K562 (cell line): ENCODE measurements around the gene DPP8. TPM values are rescaled to one million over a fixed set of nuclear protein-coding genes. Genes with fewer than 3 reads are reported as not detected.
A peak's percentile ranks its signal among the peaks of the same experiment; 100 is the strongest.

Experiments used
- CREBBP ChIP-seq: IDR thresholded peaks from one replicate; pipeline ENCODE4 v1.6.1; 2012; ENCODE audit warnings: low read depth, mild to moderate bottlenecking, control low read depth, inconsistent platforms, low read length
- CTBP1 ChIP-seq: fragments of 450-650 bp; IDR thresholded peaks from 2 replicates; pipeline ENCODE4 v1.6.1; 2016; ENCODE audit warnings: borderline replicate concordance
- DACH1 ChIP-seq: fragments of 450-650 bp; IDR thresholded peaks from 2 replicates; pipeline ENCODE4 v1.6.1; 2018; ENCODE audit not compliant: partially characterized antibody
- EGR1 ChIP-seq: fragments of 450-650 bp; conservative IDR thresholded peaks from 2 replicates; pipeline ENCODE4 v1.6.1; 2017; ENCODE audit warnings: mild to moderate bottlenecking
- HLTF ChIP-seq: fragments of 450-650 bp; IDR thresholded peaks from 2 replicates; pipeline ENCODE4 v1.6.1; 2016
- NFXL1 ChIP-seq: fragments of 450-650 bp; formaldehyde crosslinking; IDR thresholded peaks from 2 replicates; pipeline ENCODE4 v1.4.0; 2021; ENCODE audit warnings: mild to moderate bottlenecking
- NRF1 ChIP-seq, 2 experiments: fragments of 450-650 bp; IDR thresholded peaks in 1 of 2; conservative IDR thresholded peaks in 1 of 2; 2 replicates each; pipeline ENCODE4 v1.6.1; 2014; ENCODE audit warnings: mild to moderate bottlenecking in 2 of 2
- PYGO2 ChIP-seq: fragments of 450-650 bp; IDR thresholded peaks from 2 replicates; pipeline ENCODE4 v1.6.1; 2016; ENCODE audit warnings: mild to moderate bottlenecking, missing genetic modification characterization, moderate library complexity, missing compliant biosample characterization
- RBM14 ChIP-seq: fragments of 200-400 bp; formaldehyde crosslinking; IDR thresholded peaks from 2 replicates; pipeline ENCODE4 v1.6.1; 2018; ENCODE audit warnings: low read depth, mild to moderate bottlenecking, low read length, moderate library complexity, borderline replicate concordance; ENCODE audit not compliant: insufficient read depth
- SIX5 ChIP-seq, 2 experiments: IDR thresholded peaks; 2 replicates each; pipeline ENCODE4 v1.6.1; 2011; ENCODE audit warnings: low read length in 2 of 2, borderline replicate concordance in 1 of 2, low read depth in 1 of 2, mild to moderate bottlenecking in 1 of 2, moderate library complexity in 1 of 2; ENCODE audit not compliant: insufficient read depth in 1 of 2
- TEAD1 ChIP-seq, 2 experiments: fragments of 450-650 bp in 1 of 2; sonication (generic) in 1 of 2; formaldehyde crosslinking; IDR thresholded peaks; 2 replicates each; pipeline versions ENCODE4 v1.4.0 to v1.8.0; 2020 to 2022; ENCODE audit warnings: mild to moderate bottlenecking in 2 of 2, missing genetic modification reagents in 1 of 2
- ZC3H11A ChIP-seq: IDR thresholded peaks from 2 replicates; pipeline ENCODE4 v1.6.1; 2012; ENCODE audit warnings: low read depth, low read length, improper control_type of control experiment
- ZKSCAN3 ChIP-seq: fragments of 250-450 bp; sonication (Bioruptor Pico); IDR thresholded peaks from 2 replicates; pipeline ENCODE4 v1.4.0; 2020
- ZKSCAN8 ChIP-seq: fragments of 200-800 bp; sonication (Bioruptor generic); IDR thresholded peaks from 2 replicates; pipeline ENCODE4 v1.6.1; 2016; ENCODE audit warnings: missing genetic modification characterization, missing compliant biosample characterization
- ZNF24 ChIP-seq: fragments of 450-650 bp; IDR thresholded peaks from 2 replicates; pipeline ENCODE4 v1.6.1; 2016
- polyA plus RNA-seq, 8 experiments: library from polyadenylated mRNA; depleted of rRNA in 4 of 8; stranded (reverse) in 5 of 8; unstranded in 3 of 8; fragments of >200 nt; fragmentation: Nextera tagmentation in 2 of 8; fragmentation: Illumina TruSeq in 1 of 8; extraction: Ambion mirVana in 2 of 8; extraction: Trizol in 1 of 8; gene quantifications; 2 replicates each; pipeline versions ENCODE4 v1.2.1 to v1.2.3, GENCODE V29; 2011 to 2014; ENCODE audit warnings: inconsistent platforms in 1 of 8, missing spikeins in 1 of 8
- total RNA-seq, 7 experiments: library from RNA; depleted of rRNA in 6 of 7; stranded (reverse); fragments of >200 nt in 6 of 7; fragmentation: Illumina TruSeq in 2 of 7; extraction: Trizol in 2 of 7; gene quantifications; 2 replicates each; pipeline versions ENCODE4 v1.2.1 to v1.2.3, GENCODE V29; 2011 to 2021; ENCODE audit warnings: low replicate concordance in 1 of 7
- TF ChIP-seq, protein P1 (sequence below): IDR thresholded peaks from 3 replicates; pipeline ENCODE4 v1.6.1; 2011; ENCODE audit warnings: borderline replicate concordance, mild to moderate bottlenecking; ENCODE audit not compliant: insufficient read length, insufficient read depth
- TF ChIP-seq, protein P2 (sequence below): fragments of 250-450 bp; sonication (Bioruptor Pico); IDR thresholded peaks from 2 replicates; pipeline ENCODE4 v1.4.0; 2020; ENCODE audit warnings: mild to moderate bottlenecking, moderate library complexity, borderline replicate concordance
- TF ChIP-seq, protein P3 (sequence below): fragments of 200-400 bp; formaldehyde crosslinking; IDR thresholded peaks from 2 replicates; pipeline ENCODE4 v1.6.1; 2017; ENCODE audit warnings: mild to moderate bottlenecking, low read depth, low read length, moderate library complexity
- TF ChIP-seq, protein P4 (sequence below): fragments of 150-350 bp; conservative IDR thresholded peaks from 2 replicates; pipeline ENCODE4 v1.6.1; 2014; ENCODE audit warnings: low read length

DPP8 gene
- total and polyA plus RNA-seq, 9 of the 15 experiments (the other 6 are each of a cell fraction or from before 2014, with no cell fraction given): 5.5 to 36.7 (median 20.7) TPM

DNA sequence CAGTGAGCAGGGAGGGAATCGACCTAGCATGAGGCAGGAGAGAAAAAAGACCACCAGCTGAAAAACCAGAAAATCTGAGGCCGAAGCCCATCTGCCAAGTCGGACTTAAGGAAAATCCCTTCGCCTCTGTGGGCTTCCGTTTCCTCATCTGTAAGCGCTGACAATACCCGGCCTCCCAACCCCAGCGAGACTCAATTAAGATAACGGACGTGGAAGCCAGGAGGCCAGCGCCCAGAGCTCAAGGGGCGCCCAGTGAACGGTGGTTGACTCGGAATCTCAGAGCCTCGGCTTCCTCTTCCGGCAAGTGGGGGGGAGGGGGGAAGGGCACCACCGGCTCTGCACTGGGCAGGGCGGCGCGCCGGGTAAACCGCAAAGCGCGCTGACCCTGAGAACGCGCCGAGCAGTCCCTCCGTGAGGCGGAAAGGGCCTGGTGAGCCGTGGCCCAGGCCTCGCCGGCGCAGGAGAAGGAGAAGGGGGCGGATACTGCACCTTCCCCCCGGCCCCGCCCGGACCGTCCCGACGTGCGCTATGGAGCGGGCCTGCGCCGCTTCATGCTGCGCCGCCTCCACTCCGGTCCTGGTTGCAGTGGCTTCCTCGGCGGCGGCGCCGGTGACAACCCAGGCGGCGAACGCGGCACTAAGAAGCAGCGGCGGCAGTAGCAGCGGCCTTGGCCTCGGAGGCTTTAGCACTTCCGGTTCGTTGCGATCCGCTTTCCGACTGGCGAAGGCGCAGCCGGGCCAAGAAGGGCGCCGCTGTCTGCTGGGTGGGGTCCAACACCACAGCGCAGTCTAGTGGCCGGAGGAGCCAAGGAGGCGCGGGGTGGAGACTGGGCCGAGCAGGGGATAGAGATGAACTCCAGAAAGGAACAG lies at the start of gene DPP8 (continued):
- TF ChIP-seq ZKSCAN3 (CRISPR knock-in tag) (no peak), TEAD1 (CRISPR knock-in tag; IDR thresholded peaks at IDR 0.05) (peak; percentile 20 to 81; a peak in 2 of 4 replicates), ZNF24 (no peak), SIX5 (IDR thresholded peaks at IDR 0.05; ENCODE audit: borderline replicate concordance in 1 of 2, insufficient read depth in 1 of 2, low read depth in 1 of 2, low read length in 2 of 2) (peak; percentile 14 to 34; a peak in 1 of 4 replicates), NRF1 (conservative IDR thresholded peaks at IDR 0.05 in 1 of 2, IDR thresholded peaks at IDR 0.05 in 1 of 2) (peak; percentile 79 to 84), EGR1 (peak; percentile 50), ZKSCAN8 (CRISPR knock-in tag) (no peak), PYGO2 (no peak), CREBBP (no peak), CTBP1 (peak; percentile 72), DACH1 (no peak), ZC3H11A (no peak), NFXL1 (CRISPR knock-in tag) (no peak), HLTF (peak; percentile 62; the same call in 1 of the 2 replicates), RBM14 (peak; percentile 39; the same call in 1 of the 2 replicates)
- TF ChIP-seq, protein P1, sequence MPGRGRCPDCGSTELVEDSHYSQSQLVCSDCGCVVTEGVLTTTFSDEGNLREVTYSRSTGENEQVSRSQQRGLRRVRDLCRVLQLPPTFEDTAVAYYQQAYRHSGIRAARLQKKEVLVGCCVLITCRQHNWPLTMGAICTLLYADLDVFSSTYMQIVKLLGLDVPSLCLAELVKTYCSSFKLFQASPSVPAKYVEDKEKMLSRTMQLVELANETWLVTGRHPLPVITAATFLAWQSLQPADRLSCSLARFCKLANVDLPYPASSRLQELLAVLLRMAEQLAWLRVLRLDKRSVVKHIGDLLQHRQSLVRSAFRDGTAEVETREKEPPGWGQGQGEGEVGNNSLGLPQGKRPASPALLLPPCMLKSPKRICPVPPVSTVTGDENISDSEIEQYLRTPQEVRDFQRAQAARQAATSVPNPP: no peak
- TF ChIP-seq, protein P2, sequence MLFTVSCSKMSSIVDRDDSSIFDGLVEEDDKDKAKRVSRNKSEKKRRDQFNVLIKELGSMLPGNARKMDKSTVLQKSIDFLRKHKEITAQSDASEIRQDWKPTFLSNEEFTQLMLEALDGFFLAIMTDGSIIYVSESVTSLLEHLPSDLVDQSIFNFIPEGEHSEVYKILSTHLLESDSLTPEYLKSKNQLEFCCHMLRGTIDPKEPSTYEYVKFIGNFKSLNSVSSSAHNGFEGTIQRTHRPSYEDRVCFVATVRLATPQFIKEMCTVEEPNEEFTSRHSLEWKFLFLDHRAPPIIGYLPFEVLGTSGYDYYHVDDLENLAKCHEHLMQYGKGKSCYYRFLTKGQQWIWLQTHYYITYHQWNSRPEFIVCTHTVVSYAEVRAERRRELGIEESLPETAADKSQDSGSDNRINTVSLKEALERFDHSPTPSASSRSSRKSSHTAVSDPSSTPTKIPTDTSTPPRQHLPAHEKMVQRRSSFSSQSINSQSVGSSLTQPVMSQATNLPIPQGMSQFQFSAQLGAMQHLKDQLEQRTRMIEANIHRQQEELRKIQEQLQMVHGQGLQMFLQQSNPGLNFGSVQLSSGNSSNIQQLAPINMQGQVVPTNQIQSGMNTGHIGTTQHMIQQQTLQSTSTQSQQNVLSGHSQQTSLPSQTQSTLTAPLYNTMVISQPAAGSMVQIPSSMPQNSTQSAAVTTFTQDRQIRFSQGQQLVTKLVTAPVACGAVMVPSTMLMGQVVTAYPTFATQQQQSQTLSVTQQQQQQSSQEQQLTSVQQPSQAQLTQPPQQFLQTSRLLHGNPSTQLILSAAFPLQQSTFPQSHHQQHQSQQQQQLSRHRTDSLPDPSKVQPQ (CRISPR knock-in tag): no peak
- TF ChIP-seq, protein P3, sequence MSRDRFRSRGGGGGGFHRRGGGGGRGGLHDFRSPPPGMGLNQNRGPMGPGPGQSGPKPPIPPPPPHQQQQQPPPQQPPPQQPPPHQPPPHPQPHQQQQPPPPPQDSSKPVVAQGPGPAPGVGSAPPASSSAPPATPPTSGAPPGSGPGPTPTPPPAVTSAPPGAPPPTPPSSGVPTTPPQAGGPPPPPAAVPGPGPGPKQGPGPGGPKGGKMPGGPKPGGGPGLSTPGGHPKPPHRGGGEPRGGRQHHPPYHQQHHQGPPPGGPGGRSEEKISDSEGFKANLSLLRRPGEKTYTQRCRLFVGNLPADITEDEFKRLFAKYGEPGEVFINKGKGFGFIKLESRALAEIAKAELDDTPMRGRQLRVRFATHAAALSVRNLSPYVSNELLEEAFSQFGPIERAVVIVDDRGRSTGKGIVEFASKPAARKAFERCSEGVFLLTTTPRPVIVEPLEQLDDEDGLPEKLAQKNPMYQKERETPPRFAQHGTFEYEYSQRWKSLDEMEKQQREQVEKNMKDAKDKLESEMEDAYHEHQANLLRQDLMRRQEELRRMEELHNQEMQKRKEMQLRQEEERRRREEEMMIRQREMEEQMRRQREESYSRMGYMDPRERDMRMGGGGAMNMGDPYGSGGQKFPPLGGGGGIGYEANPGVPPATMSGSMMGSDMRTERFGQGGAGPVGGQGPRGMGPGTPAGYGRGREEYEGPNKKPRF: no peak
- TF ChIP-seq, protein P4, sequence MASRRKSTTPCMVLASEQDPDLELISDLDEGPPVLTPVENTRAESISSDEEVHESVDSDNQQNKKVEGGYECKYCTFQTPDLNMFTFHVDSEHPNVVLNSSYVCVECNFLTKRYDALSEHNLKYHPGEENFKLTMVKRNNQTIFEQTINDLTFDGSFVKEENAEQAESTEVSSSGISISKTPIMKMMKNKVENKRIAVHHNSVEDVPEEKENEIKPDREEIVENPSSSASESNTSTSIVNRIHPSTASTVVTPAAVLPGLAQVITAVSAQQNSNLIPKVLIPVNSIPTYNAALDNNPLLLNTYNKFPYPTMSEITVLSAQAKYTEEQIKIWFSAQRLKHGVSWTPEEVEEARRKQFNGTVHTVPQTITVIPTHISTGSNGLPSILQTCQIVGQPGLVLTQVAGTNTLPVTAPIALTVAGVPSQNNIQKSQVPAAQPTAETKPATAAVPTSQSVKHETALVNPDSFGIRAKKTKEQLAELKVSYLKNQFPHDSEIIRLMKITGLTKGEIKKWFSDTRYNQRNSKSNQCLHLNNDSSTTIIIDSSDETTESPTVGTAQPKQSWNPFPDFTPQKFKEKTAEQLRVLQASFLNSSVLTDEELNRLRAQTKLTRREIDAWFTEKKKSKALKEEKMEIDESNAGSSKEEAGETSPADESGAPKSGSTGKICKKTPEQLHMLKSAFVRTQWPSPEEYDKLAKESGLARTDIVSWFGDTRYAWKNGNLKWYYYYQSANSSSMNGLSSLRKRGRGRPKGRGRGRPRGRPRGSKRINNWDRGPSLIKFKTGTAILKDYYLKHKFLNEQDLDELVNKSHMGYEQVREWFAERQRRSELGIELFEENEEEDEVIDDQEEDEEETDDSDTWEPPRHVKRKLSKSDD: no peak
